Renal cortex interstitium (tissue), 11 donors: ENCODE results near the gene S1PR3. TPM values are rescaled to one million over a fixed set of nuclear protein-coding genes. Genes with fewer than 3 reads are reported as not detected.

Experiments used
- DNase-seq, 11 donors: peaks; one replicate each; pipeline ENCODE4 v3.0.0-alpha.2; 2013; ENCODE audit warnings: low read depth in 9 of 11, low spot score in 4 of 11; ENCODE audit errors: extremely low read depth in 1 of 11
- polyA plus RNA-seq, 3 donors: library from polyadenylated mRNA; unstranded; fragments of 120-200 nt; gene quantifications; one replicate each; pipeline ENCODE4 v1.2.1, GENCODE V29; 2013; ENCODE audit not compliant: insufficient read length in 3 of 3

Gene S1PR3
- polyA plus RNA-seq, 3 donors: 50.7 to 59.5 (median 52.1) TPM

- DNase-seq: no peak
These were observed 30.0 kb downstream of the S1PR3 start for GRCh38 chr9:89021154-89021803.

DNA sequence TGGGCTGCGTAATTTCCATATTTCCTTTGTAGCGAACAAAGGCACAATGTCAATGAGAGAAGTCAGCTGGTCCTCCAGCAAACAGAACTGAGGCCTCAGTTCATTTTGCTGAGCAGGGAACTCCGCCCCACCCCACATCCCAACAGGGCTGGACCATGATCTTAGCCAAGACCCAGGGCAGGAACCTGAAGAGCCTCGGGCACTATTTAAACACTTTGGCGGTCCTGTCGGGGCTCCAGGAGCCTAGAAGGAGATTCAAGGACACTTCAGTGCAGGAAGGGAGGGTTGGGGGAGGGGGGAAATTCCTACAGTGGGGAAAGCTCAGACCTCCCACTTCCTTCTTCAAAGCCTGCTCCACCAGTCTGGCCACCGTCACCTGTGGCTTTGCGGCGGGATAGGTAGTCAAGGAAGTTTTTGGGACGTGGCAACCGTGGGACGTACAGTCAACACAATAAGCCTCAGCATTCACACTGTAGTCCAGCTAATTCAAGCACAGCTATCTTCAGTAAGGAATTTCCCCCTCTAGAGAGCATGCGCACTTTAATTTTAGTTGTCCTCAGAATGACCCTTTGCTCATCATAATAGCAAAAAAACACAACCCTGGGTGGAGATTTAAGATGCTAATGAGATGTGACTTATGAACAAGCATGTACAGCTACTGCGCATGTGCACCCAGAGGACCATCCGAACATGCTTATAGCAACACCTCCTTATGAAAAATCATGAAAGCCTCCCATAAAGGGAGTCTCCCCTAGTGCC, 30.9 kb downstream of the S1PR3 start:
- DNase-seq: no peak

DNA sequence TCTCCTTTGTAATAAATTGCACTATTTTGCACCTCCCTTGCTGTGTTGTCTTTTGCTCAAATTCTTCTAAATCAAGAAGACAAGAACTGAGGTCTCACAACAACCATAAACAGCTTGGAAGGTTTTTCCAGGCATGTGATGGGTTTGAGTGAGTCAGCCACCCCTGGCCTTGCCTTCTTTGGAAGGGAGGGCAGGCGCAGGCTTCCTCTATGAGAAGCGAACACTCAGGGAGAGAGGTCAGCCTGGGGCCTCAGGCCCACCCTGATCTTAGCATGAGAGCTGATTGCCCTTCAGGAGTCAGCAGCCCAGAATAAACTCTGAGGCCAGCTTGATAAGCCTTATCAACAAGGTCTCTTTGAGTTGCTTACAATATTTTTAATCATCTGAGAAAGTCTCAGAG, 31.6 kb downstream of the S1PR3 start:
- DNase-seq: no peak

DNA sequence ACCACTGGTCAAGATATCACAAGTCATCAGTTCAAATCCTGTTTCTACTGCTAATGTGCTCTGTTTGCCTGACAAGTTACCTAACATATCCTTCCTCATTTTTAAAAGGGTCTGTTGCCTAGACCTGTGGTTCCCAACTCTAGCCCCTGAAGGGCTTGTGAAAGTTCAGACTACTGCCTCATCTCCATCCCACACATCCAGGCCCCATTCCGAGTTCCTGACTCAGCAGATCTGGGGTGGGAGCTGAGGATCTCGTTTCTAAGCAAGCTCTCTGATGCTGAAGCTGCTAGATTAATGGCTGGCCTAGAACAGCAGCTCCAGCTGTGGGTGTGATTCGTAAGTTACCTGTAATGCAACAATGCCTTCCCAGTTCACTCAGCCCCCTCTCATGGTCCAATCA, 32.5 kb downstream of the S1PR3 start:
- no peak for DNase-seq

- no peak for DNase-seq
These were observed 33.5 kb downstream of the S1PR3 start for GRCh38 chr9:89024727-89025126.

GRCh38 chr9:89025553-89025952, 34.3 kb downstream of the S1PR3 start:
- DNase-seq: no peak

DNA sequence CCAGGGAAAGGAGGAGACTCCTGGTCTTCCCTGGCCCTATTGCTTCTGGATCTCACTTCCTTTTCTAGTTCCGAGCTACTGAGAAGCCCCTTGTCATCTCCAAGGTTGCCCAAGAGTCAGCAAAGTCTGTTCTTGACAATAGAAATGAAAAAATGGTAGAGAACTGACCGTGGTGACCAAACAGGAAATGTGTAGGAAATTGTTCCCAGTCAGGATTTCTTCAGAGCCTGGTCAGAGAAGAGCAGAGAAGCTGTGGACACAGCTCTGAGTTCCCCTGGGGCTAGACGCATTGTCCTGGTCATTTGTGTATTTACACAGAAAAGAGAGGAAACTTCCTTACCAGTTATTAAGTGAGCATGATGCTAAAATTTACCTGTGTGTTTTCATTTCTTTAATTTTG, 35.6 kb downstream of the S1PR3 start:
- DNase-seq: no peak

- no peak for DNase-seq
These were observed 38.5 kb downstream of the S1PR3 start for GRCh38 chr9:89029788-89030187.

GRCh38 chr9:89032173-89032572, 40.9 kb downstream of the S1PR3 start:
- no peak for DNase-seq

GRCh38 chr9:89032661-89033060, 41.4 kb downstream of the S1PR3 start:
- no peak for DNase-seq

DNA sequence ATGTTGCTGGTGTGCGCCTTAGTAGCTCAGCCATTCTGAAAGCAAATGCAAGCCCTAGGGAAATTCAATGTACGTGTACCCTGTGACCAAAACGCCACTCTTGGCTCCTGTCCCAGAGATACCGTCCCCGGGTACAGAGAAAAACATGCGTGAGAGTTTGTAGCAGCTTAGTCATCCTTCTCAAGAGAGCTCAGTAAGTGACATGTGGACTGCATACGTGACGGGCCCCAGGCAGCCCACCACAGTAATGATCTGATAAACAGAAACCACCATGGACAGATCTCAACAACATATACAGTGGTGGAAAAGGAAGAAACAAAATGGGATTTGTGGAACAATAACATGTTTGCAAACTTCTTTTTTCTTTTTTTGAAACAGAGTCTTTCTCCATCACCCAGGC, 45.1 kb downstream of the S1PR3 start:
- no peak for DNase-seq

GRCh38 chr9:89036891-89037290, 45.6 kb downstream of the S1PR3 start:
- no peak for DNase-seq

GRCh38 chr9:89037346-89037745, 46.1 kb downstream of the S1PR3 start:
- no peak for DNase-seq

DNA sequence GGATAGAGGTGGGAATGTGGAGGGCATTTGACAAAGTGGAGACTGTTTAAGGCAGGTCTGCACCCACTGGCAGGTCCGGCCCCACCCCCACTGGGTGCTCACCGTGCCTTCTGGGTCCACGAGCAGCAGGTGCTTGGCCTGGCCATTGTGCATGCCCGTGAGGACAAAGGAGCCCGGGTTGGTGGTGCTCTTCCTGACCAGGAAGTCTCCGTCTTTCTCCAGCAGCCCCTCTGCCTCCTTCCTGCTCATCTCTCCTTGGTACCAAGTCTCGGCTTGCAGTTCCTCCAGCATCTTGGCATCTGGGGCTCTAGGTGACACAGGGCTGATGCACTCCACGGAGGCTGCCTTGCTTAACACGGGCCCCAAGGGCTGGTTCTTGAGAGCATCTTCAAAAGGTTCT, 46.6 kb downstream of the S1PR3 start:
- DNase-seq: no peak

DNA sequence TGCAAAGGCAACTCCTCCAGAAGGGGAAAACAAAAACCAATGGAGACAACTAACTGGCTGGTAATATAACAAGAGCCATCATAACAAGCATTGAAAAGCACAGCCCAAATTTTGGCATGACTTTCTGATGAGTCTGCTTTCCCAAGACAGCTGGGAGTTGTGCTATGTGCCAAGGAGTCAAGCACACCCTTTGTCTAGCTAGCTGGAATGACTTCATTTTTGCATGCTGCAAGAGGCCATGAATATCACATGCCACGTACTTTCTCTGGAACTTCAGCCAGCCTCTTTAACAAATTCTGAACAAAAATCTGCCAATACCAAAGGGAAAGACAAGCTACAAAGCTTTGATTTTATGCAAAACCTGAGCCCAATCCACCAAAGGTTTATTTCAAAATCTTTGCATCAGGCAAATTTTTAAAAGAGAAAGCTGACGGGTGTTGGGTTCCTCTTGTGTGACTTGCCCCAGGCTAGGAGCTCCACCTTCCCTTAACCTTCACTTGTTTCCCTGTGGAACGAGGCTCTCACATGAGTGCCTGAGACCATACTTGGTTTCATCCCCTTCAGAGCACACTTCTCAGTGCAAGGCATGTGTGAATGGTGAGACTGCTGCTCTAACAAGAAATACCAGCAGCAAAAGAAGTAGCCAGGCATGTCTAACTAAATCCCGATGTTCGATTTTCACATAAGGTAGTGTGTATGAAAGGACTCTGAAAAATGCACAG, 47.3 kb downstream of the S1PR3 start:
- DNase-seq: no peak

- no peak for DNase-seq
These were observed 47.8 kb downstream of the S1PR3 start for GRCh38 chr9:89039104-89039465.

GRCh38 chr9:89039664-89040063, 48.4 kb downstream of the S1PR3 start:
- no peak for DNase-seq

DNA sequence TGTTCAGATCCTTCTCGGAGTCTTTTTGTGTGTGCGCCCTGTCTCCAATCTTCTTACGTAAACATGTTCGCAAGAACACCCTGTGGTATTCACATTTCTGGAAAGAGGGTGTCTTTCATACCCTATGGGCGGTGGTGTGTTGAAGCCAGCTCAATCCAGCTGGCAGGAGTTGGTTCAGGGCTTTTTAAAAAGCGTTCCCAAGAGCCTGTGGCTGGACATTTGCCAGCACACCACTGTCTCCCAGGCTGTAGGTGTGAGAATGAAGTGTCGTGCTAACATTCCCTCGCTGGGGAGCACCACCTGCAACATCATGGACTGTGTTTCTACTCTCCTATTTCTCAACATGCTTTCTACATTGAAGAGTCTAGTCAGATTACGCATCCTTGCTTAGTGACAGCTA, 51.7 kb downstream of the S1PR3 start:
- no peak for DNase-seq

GRCh38 chr9:89044104-89044503, 52.8 kb downstream of the S1PR3 start:
- no peak for DNase-seq

DNA sequence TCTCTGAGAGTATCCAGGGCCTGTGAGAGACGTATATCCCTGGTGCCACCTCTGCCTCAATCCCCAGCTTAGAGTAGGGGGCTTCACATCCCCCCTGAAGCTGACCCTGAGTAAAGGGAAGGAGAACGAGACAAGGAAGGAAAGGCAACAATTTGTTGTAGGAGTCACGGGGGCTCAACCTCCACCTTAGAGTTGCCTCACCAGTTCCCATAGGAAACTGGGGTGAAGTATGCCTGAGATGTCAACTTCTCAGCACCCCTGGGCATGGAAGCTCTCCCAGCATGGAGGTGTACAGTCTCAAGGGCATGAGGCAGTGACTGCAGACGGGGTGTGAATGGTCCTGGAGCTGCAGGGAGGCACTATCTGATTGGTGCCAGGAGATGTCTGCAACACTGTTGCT, 53.6 kb downstream of the S1PR3 start:
- no peak for DNase-seq
